Naive thymus-derived CD4-positive, alpha-beta T cell (primary cell): ENCODE results near the gene PLAC8L1. TPM values are rescaled to one million over a fixed set of nuclear protein-coding genes. Genes with fewer than 3 reads are reported as not detected.
"Not testable (repeated sequence)": the region's sequence is repeated elsewhere in the genome, so short reads cannot be mapped to it uniquely, and the experiment has no call there.

Experiments used
- ATAC-seq: fragments of 150-1000 bp; cut with Tn5 transposase; 2 replicates; pipeline ENCODE4 v1.10.0; 2021; ENCODE audit warnings: mild to moderate bottlenecking, moderate library complexity
- CTCF ChIA-PET: fragments of 350-600 bp; sonication (Branson Sonifier 250); formaldehyde crosslinking; loops from one replicate; lab custom pipeline; 2021; ENCODE audit warnings: antibody characterized with exemption; lab: Charles Lee
- POLR2A ChIA-PET: fragments of 350-600 bp; sonication (Branson Sonifier 250); formaldehyde crosslinking; loops from one replicate; lab custom pipeline; 2021; ENCODE audit warnings: antibody characterized with exemption, inconsistent platforms; lab: Charles Lee
- DNase-seq, 9 donors: peaks; one replicate each; pipeline versions ENCODE4 v3.0.0 to v3.0.0-alpha.2; 2020 to 2022; ENCODE audit warnings: mixed read lengths in 1 of 9
- H3K27ac ChIP-seq: one replicate; pipeline ENCODE4 v1.7.0; 2013; ENCODE audit warnings: mild to moderate bottlenecking, low read depth, low read length, moderate library complexity
- H3K27me3 ChIP-seq, 2 donors: one replicate each; pipeline ENCODE4 v1.7.0; 2013; ENCODE audit warnings: low read length in 2 of 2, mild to moderate bottlenecking in 2 of 2, moderate library complexity in 2 of 2; ENCODE audit not compliant: control insufficient read depth in 2 of 2, insufficient read depth in 2 of 2
- H3K36me3 ChIP-seq, 3 experiments: 1 replicate in 2 of 3; 2 replicates in 1 of 3; pipeline ENCODE4 v1.7.0; 2013; ENCODE audit warnings: low read length in 3 of 3, mild to moderate bottlenecking in 3 of 3, moderate library complexity in 1 of 3; ENCODE audit not compliant: insufficient read depth in 3 of 3, control insufficient read depth in 2 of 3
- H3K4me1 ChIP-seq, 2 donors: one replicate each; pipeline ENCODE4 v1.7.0; 2013; ENCODE audit warnings: low read length in 2 of 2, mild to moderate bottlenecking in 2 of 2, moderate library complexity in 1 of 2; ENCODE audit not compliant: control insufficient read depth in 2 of 2, insufficient read depth in 2 of 2
- H3K4me3 ChIP-seq: 2 replicates; pipeline ENCODE4 v1.7.0; 2013; ENCODE audit warnings: mild to moderate bottlenecking, low read length
- H3K9me3 ChIP-seq, 3 experiments: 1 replicate in 2 of 3; 2 replicates in 1 of 3; pipeline ENCODE4 v1.7.0; 2013; ENCODE audit warnings: low read length in 3 of 3; ENCODE audit not compliant: control insufficient read depth in 2 of 3
- H3K27ac Mint-ChIP-seq, 9 donors: one replicate each; pipeline ENCODE4 v1.8.0; 2020 to 2022; ENCODE audit warnings: mixed read lengths in 9 of 9, mild to moderate bottlenecking in 8 of 9, moderate library complexity in 5 of 9, inconsistent platforms in 2 of 9
- H3K27me3 Mint-ChIP-seq, 5 donors: one replicate each; pipeline ENCODE4 v1.8.0; 2021 to 2022; ENCODE audit warnings: mixed read lengths in 5 of 5, mild to moderate bottlenecking in 1 of 5
- H3K36me3 Mint-ChIP-seq, 5 donors: one replicate each; pipeline ENCODE4 v1.8.0; 2020 to 2022; ENCODE audit warnings: mixed read lengths in 5 of 5, mild to moderate bottlenecking in 3 of 5, inconsistent platforms in 1 of 5
- H3K4me1 Mint-ChIP-seq, 7 donors: one replicate each; pipeline ENCODE4 v1.8.0; 2020 to 2022; ENCODE audit warnings: mixed read lengths in 7 of 7, mild to moderate bottlenecking in 3 of 7, inconsistent platforms in 1 of 7
- H3K4me3 Mint-ChIP-seq, 10 donors: one replicate each; pipeline ENCODE4 v1.8.0; 2020 to 2022; ENCODE audit warnings: mild to moderate bottlenecking in 10 of 10, mixed read lengths in 10 of 10, moderate library complexity in 6 of 10, inconsistent platforms in 2 of 10
- H3K9me3 Mint-ChIP-seq, 11 donors: one replicate each; pipeline ENCODE4 v1.8.0; 2020 to 2022; ENCODE audit warnings: mixed read lengths in 11 of 11, mild to moderate bottlenecking in 4 of 11, inconsistent platforms in 1 of 11, moderate library complexity in 1 of 11
- intact Hi-C, 2 donors: fragments of 100-400 bp; cut with micrococcal nuclease; formaldehyde crosslinking; loops; one replicate each; pipeline ENCODE4 v1.15.1; 2023
- polyA plus RNA-seq, 2 donors: library from polyadenylated mRNA; unstranded; fragments of 300-500 nt; fragmentation: Illumina TruSeq; gene quantifications; one replicate each; pipeline ENCODE4 v1.2.3, GENCODE V29; 2021
- total RNA-seq, 6 experiments: library from RNA in 5 of 6; stranded (reverse) in 5 of 6; gene quantifications; 1 replicate in 5 of 6; 2 replicates in 1 of 6; pipeline ENCODE4 v1.2.3 and lab custom pipeline; 2021 to 2026

Gene PLAC8L1
- total and polyA plus RNA-seq, 7 experiments from 2014 or later = 0.63 to 1.5 (median 1.00) TPM; not detected in 2

GRCh38 chr5:146108870-146109269 lies 3.5 kb upstream of the PLAC8L1 start:
- intact Hi-C loops = not testable (repeated sequence)

GRCh38 chr5:146107901-146108300 lies 2.5 kb upstream of the PLAC8L1 start:
- intact Hi-C loops = no loop called here
- Histone ChIP-seq H3K36me3 (peaks cover 0 to 6% (median 0%) of the 10 kb centered on the region in 3 experiments), H3K4me1 (no peaks in the 10 kb centered on the region), H3K9me3 (no peaks in the 10 kb centered on the region), H3K27me3 (no peaks in the 10 kb centered on the region), H3K27ac (no peak overlapping the region), H3K4me3 (no peak overlapping the region)
- POLR2A ChIA-PET = no interaction called here
- Mint-ChIP-seq H3K27me3 (no peaks in the 10 kb centered on the region), H3K4me3 (no peak overlapping the region), H3K27ac (no peak overlapping the region), H3K36me3 (peaks cover 7 to 19% (median 10%) of the 10 kb centered on the region in 5 donors), H3K4me1 (peaks cover 0 to 5% (median 0%) of the 10 kb centered on the region in 7 donors), H3K9me3 (no peaks in the 10 kb centered on the region)
- DNase-seq = no peak
- ATAC-seq = no peak
- CTCF ChIA-PET = no interaction called here

More at GRCh38 chr5:146108870-146109269, 3.5 kb upstream of the PLAC8L1 start:
- H3K4me1 ChIP-seq, H3K27ac ChIP-seq, H3K4me1 Mint-ChIP-seq, H3K4me3 Mint-ChIP-seq, H3K4me3 ChIP-seq, CTCF ChIA-PET, H3K27me3 ChIP-seq, DNase-seq, H3K9me3 ChIP-seq, H3K9me3 Mint-ChIP-seq, ATAC-seq, H3K27me3 Mint-ChIP-seq, POLR2A ChIA-PET: not testable (repeated sequence)
- H3K27ac Mint-ChIP-seq = peak overlapping the region in 1 of 9 donors; percentile 2
- H3K36me3 Mint-ChIP-seq = peaks cover 7 to 21% (median 12%) of the 10 kb centered on the region in 5 donors
- peaks cover 0 to 14% (median 0%) of the 10 kb centered on the region in 3 experiments for H3K36me3 ChIP-seq

- CTCF ChIA-PET = no interaction called here
These were observed 1.8 kb downstream of the PLAC8L1 start for GRCh38 chr5:146103594-146103993.

GRCh38 chr5:146101646-146102045 lies 3.7 kb downstream of the PLAC8L1 start:
- CTCF ChIA-PET = no interaction called here
- no peak for DNase-seq
- no peaks in the 10 kb centered on the region for H3K27me3 ChIP-seq
- no peaks in the 10 kb centered on the region for H3K4me1 Mint-ChIP-seq
- H3K27ac Mint-ChIP-seq = no peak overlapping the region
- H3K4me3 ChIP-seq = no peak overlapping the region
- H3K9me3 Mint-ChIP-seq = peaks cover 0 to 2% (median 0%) of the 10 kb centered on the region in 11 donors
- ATAC-seq = no peak
- intact Hi-C loops = no loop called here
- POLR2A ChIA-PET = no interaction called here
- H3K27me3 Mint-ChIP-seq = no peaks in the 10 kb centered on the region
- no peaks in the 10 kb centered on the region for H3K9me3 ChIP-seq
- H3K36me3 Mint-ChIP-seq = peaks cover 6 to 18% (median 7%) of the 10 kb centered on the region in 5 donors
- H3K4me3 Mint-ChIP-seq = no peak overlapping the region
- no peaks in the 10 kb centered on the region for H3K4me1 ChIP-seq
- H3K36me3 ChIP-seq = no peaks in the 10 kb centered on the region
- no peak overlapping the region for H3K27ac ChIP-seq

More at GRCh38 chr5:146103594-146103993, 1.8 kb downstream of the PLAC8L1 start:
- Mint-ChIP-seq H3K4me3 (no peak overlapping the region), H3K9me3 (peaks cover 0 to 2% (median 0%) of the 10 kb centered on the region in 11 donors), H3K4me1 (peaks cover 0 to 3% (median 0%) of the 10 kb centered on the region in 7 donors), H3K36me3 (peaks cover 6 to 14% (median 7%) of the 10 kb centered on the region in 5 donors), H3K27me3 (no peaks in the 10 kb centered on the region), H3K27ac (no peak overlapping the region)
- no peaks in the 10 kb centered on the region for H3K9me3 ChIP-seq
- no peaks in the 10 kb centered on the region for H3K27me3 ChIP-seq
- intact Hi-C loops = no loop called here
- no peak overlapping the region for H3K27ac ChIP-seq
- DNase-seq = no peak
- H3K36me3 ChIP-seq = no peaks in the 10 kb centered on the region
- no peak overlapping the region for H3K4me3 ChIP-seq
- no peaks in the 10 kb centered on the region for H3K4me1 ChIP-seq
- POLR2A ChIA-PET = no interaction called here
- no peak for ATAC-seq

GRCh38 chr5:146098047-146098446 lies 7.3 kb downstream of the PLAC8L1 start:
- Histone ChIP-seq H3K4me3 (no peak overlapping the region), H3K9me3 (no peaks in the 10 kb centered on the region), H3K36me3 (no peaks in the 10 kb centered on the region), H3K27me3 (no peaks in the 10 kb centered on the region), H3K27ac (no peak overlapping the region), H3K4me1 (no peaks in the 10 kb centered on the region)
- ChIA-PET CTCF (no interaction called here), POLR2A (no interaction called here)
- Mint-ChIP-seq H3K27me3 (no peaks in the 10 kb centered on the region), H3K4me1 (no peaks in the 10 kb centered on the region), H3K4me3 (no peak overlapping the region), H3K36me3 (peaks cover 0 to 16% (median 3%) of the 10 kb centered on the region in 5 donors), H3K27ac (no peak overlapping the region), H3K9me3 (peaks cover 0 to 2% (median 0%) of the 10 kb centered on the region in 11 donors)
- intact Hi-C loops = no loop called here
- no peak for ATAC-seq
- no peak for DNase-seq

- H3K36me3 Mint-ChIP-seq = peaks cover 0 to 16% (median 0%) of the 10 kb centered on the region in 5 donors
- no peaks in the 10 kb centered on the region for H3K4me1 ChIP-seq
- no peak overlapping the region for H3K4me3 ChIP-seq
- H3K27me3 Mint-ChIP-seq = no peaks in the 10 kb centered on the region
- intact Hi-C loops = no loop called here
- no peaks in the 10 kb centered on the region for H3K9me3 ChIP-seq
- no peaks in the 10 kb centered on the region for H3K9me3 Mint-ChIP-seq
- H3K27me3 ChIP-seq = no peaks in the 10 kb centered on the region
- no peak overlapping the region for H3K27ac ChIP-seq
- H3K4me1 Mint-ChIP-seq = no peaks in the 10 kb centered on the region
- DNase-seq = no peak
- ChIA-PET POLR2A (interaction anchor here (0.6 kb wide), 1 partner anchor 273 kb away, joined by 3 read pairs; no protein-coding TSS in a partner anchor), CTCF (no interaction called here)
- no peak overlapping the region for H3K4me3 Mint-ChIP-seq
- H3K36me3 ChIP-seq = no peaks in the 10 kb centered on the region
- H3K27ac Mint-ChIP-seq = no peak overlapping the region
- no peak for ATAC-seq
These were observed 13.5 kb downstream of the PLAC8L1 start for GRCh38 chr5:146091881-146092280.

GRCh38 chr5:146089287-146089686 lies 16.1 kb downstream of the PLAC8L1 start:
- Mint-ChIP-seq H3K36me3 (peaks cover 0 to 8% (median 0%) of the 10 kb centered on the region in 5 donors), H3K27me3 (peaks cover 0 to under 1% (median 0%) of the 10 kb centered on the region in 5 donors), H3K9me3 (no peaks in the 10 kb centered on the region), H3K4me3 (no peak overlapping the region), H3K4me1 (no peaks in the 10 kb centered on the region), H3K27ac (no peak overlapping the region)
- Histone ChIP-seq H3K27ac (no peak overlapping the region), H3K4me3 (no peak overlapping the region), H3K27me3 (no peaks in the 10 kb centered on the region), H3K4me1 (no peaks in the 10 kb centered on the region), H3K36me3 (no peaks in the 10 kb centered on the region), H3K9me3 (no peaks in the 10 kb centered on the region)
- ATAC-seq = no peak
- no peak for DNase-seq
- intact Hi-C loops = no loop called here
- POLR2A ChIA-PET = no interaction called here
- CTCF ChIA-PET = no interaction called here
